Activated CD4-positive, CD25-positive, alpha-beta regulatory T cell treated with anti-CD3 and anti-CD28 coated beads, Interleukin-2, amount 50 U/mL, for 72 hours (primary cell): ENCODE measurements around the gene MECP2.

Experiments
- DNase-seq: peaks from one replicate; pipeline ENCODE4 v3.0.0; 2021

MECP2 gene

GRCh38 chrX:154030715-154031305, 66.7 kb downstream of the MECP2 start:
- DNase-seq: no peak

GRCh38 chrX:154030266-154030665, 67.3 kb downstream of the MECP2 start:
- DNase-seq: no peak

GRCh38 chrX:154029439-154029838, 68.1 kb downstream of the MECP2 start:
- DNase-seq: no peak

GRCh38 chrX:154028502-154029184, 68.9 kb downstream of the MECP2 start:
- DNase-seq: no peak

- DNase-seq: no peak
These were observed 69.5 kb downstream of the MECP2 start for GRCh38 chrX:154027986-154028385.

- DNase-seq: no peak
These were observed 70.5 kb downstream of the MECP2 start for GRCh38 chrX:154027022-154027402.

GRCh38 chrX:154026136-154027021, 71.1 kb downstream of the MECP2 start:
- no peak for DNase-seq

GRCh38 chrX:154025230-154025629, 72.3 kb downstream of the MECP2 start:
- no peak for DNase-seq

GRCh38 chrX:154024271-154024670, 73.2 kb downstream of the MECP2 start:
- DNase-seq: no peak

- DNase-seq: no peak
These were observed 74.1 kb downstream of the MECP2 start for GRCh38 chrX:154023276-154024000.

- DNase-seq: no peak
These were observed 75.4 kb downstream of the MECP2 start for GRCh38 chrX:154022108-154022507.

- no peak for DNase-seq
These were observed 76.3 kb downstream of the MECP2 start for GRCh38 chrX:154021131-154021611.

GRCh38 chrX:154020536-154021115, 76.9 kb downstream of the MECP2 start:
- no peak for DNase-seq

- peak; percentile 67 for DNase-seq
These were observed 77.6 kb downstream of the MECP2 start, which contains the start of gene IRAK1 for GRCh38 chrX:154019633-154020528. Gene IRAK1, minus strand, starts transcription at chrX:154019902. Its CDS starts 90 bp downstream, at chrX:154019812.

GRCh38 chrX:154019061-154019621, 78.4 kb downstream of the MECP2 start:
- DNase-seq: no peak

- DNase-seq: no peak
These were observed 78.9 kb downstream of the MECP2 start for GRCh38 chrX:154018518-154019060.

- DNase-seq: no peak
These were observed 79.6 kb downstream of the MECP2 start for GRCh38 chrX:154017766-154018517.

GRCh38 chrX:154016366-154017076, 81.0 kb downstream of the MECP2 start:
- no peak for DNase-seq

GRCh38 chrX:154015581-154016264, 81.8 kb downstream of the MECP2 start:
- no peak for DNase-seq
